WTC11 (cell line): Measurements from ENCODE around the gene MYPOP. TPM values are rescaled to one million over a fixed set of nuclear protein-coding genes. Genes with fewer than 3 reads are reported as not detected.
A peak's percentile ranks its signal among the peaks of the same experiment; 100 is the strongest.

Experiments
- ATAC-seq: fragments of 200-7000 bp; cut with Tn5 transposase; 2 replicates; pipeline ENCODE4 v1.10.0; 2021; ENCODE audit warnings: mild to moderate bottlenecking, moderate library complexity
- CTCF ChIA-PET: fragments of 300-600 bp; sonication (Branson Sonifier 250); formaldehyde crosslinking; loops from one replicate; lab custom pipeline; 2021; ENCODE audit warnings: antibody characterized with exemption; lab: Charles Lee
- POLR2A ChIA-PET: fragments of 350-600 bp; sonication (Branson Sonifier 250); formaldehyde crosslinking; loops from one replicate; lab custom pipeline; 2021; ENCODE audit warnings: antibody characterized with exemption; lab: Charles Lee
- DNase-seq: peaks from one replicate; pipeline ENCODE4 v3.0.0; 2021; ENCODE audit warnings: low spot score
- H3K27ac Mint-ChIP-seq: 2 replicates; pipeline ENCODE4 v1.8.0; 2021; ENCODE audit warnings: mixed read lengths
- H3K27me3 Mint-ChIP-seq: 2 replicates; pipeline ENCODE4 v1.8.0; 2021; ENCODE audit warnings: low read depth, mild to moderate bottlenecking, moderate library complexity, mixed read lengths
- H3K36me3 Mint-ChIP-seq: 2 replicates; pipeline ENCODE4 v1.8.0; 2021; ENCODE audit warnings: mixed read lengths
- H3K4me1 Mint-ChIP-seq: 2 replicates; pipeline ENCODE4 v1.8.0; 2022; ENCODE audit warnings: mixed read lengths
- H3K4me3 Mint-ChIP-seq: 2 replicates; pipeline ENCODE4 v1.8.0; 2021; ENCODE audit warnings: mild to moderate bottlenecking, moderate library complexity, mixed read lengths
- H3K9me3 Mint-ChIP-seq: 2 replicates; pipeline ENCODE4 v1.8.0; 2021; ENCODE audit warnings: mixed read lengths
- ATF1 ChIP-seq: sonication (generic); formaldehyde crosslinking; IDR thresholded peaks from 2 replicates; pipeline ENCODE4 v1.8.1; 2023; ENCODE audit warnings: mild to moderate bottlenecking, moderate library complexity, missing genetic modification reagents
- FOXK1 ChIP-seq: sonication (generic); formaldehyde crosslinking; IDR thresholded peaks from 2 replicates; pipeline ENCODE4 v1.8.0; 2022; ENCODE audit warnings: mild to moderate bottlenecking, moderate library complexity, missing genetic modification reagents
- GRHL2 ChIP-seq: fragments of 250-450 bp; sonication (Bioruptor Pico); IDR thresholded peaks from 2 replicates; pipeline ENCODE4 v1.8.0; 2022; ENCODE audit warnings: mild to moderate bottlenecking, moderate library complexity; ENCODE audit not compliant: insufficient replicate concordance, severe bottlenecking
- IRF2 ChIP-seq: sonication (generic); formaldehyde crosslinking; IDR thresholded peaks from 2 replicates; pipeline ENCODE4 v1.8.0; 2022; ENCODE audit warnings: low read depth, missing genetic modification reagents, borderline replicate concordance
- NR1H2 ChIP-seq: sonication (generic); formaldehyde crosslinking; IDR thresholded peaks from 2 replicates; pipeline ENCODE4 v1.9.0; 2021; ENCODE audit warnings: mild to moderate bottlenecking, moderate library complexity, missing genetic modification reagents
- SMAD3 ChIP-seq: sonication (generic); formaldehyde crosslinking; IDR thresholded peaks from 2 replicates; pipeline ENCODE4 v1.8.0; 2022; ENCODE audit warnings: missing genetic modification reagents, mild to moderate bottlenecking, borderline replicate concordance
- SMAD4 ChIP-seq: sonication (generic); formaldehyde crosslinking; IDR thresholded peaks from 2 replicates; pipeline ENCODE4 v1.8.0; 2022; ENCODE audit warnings: mild to moderate bottlenecking, missing genetic modification reagents
- TCF7 ChIP-seq: sonication (generic); formaldehyde crosslinking; IDR thresholded peaks from 2 replicates; pipeline ENCODE4 v1.8.0; 2022; ENCODE audit warnings: mild to moderate bottlenecking, low read depth, missing genetic modification reagents, moderate library complexity
- ZNF317 ChIP-seq: sonication (generic); formaldehyde crosslinking; IDR thresholded peaks from 2 replicates; pipeline ENCODE4 v1.8.1; 2023; ENCODE audit warnings: low read depth, mild to moderate bottlenecking, moderate library complexity, missing genetic modification reagents, borderline replicate concordance
- ZNF416 ChIP-seq: fragments of 250-450 bp; sonication (Bioruptor Pico); IDR thresholded peaks from 2 replicates; pipeline ENCODE4 v1.9.0; 2021; ENCODE audit warnings: mild to moderate bottlenecking, inconsistent platforms
- ZNF671 ChIP-seq: fragments of 250-450 bp; sonication (Bioruptor Pico); IDR thresholded peaks from 2 replicates; pipeline ENCODE4 v1.8.0; 2021; ENCODE audit warnings: mild to moderate bottlenecking
- total RNA-seq: library from RNA; stranded (reverse); gene quantifications from 3 replicates; pipeline ENCODE4 v1.2.3, GENCODE V29; 2021
- TF ChIP-seq, protein P1 (sequence below): sonication (generic); formaldehyde crosslinking; IDR thresholded peaks from 2 replicates; pipeline ENCODE4 v1.8.1; 2023; ENCODE audit warnings: mild to moderate bottlenecking, missing genetic modification reagents
- TF ChIP-seq, protein P2 (sequence below): sonication (generic); formaldehyde crosslinking; IDR thresholded peaks from 2 replicates; pipeline ENCODE4 v1.8.1; 2023; ENCODE audit warnings: mild to moderate bottlenecking, moderate library complexity, missing genetic modification reagents
- TF ChIP-seq, protein P3 (sequence below): fragments of 250-450 bp; sonication (Bioruptor Pico); IDR thresholded peaks from 2 replicates; pipeline ENCODE4 v1.9.0; 2021; ENCODE audit warnings: mild to moderate bottlenecking, borderline replicate concordance
- TF ChIP-seq, protein P4 (sequence below): fragments of 250-450 bp; sonication (Bioruptor Pico); IDR thresholded peaks from 2 replicates; pipeline ENCODE4 v1.9.0; 2021; ENCODE audit warnings: mild to moderate bottlenecking
- TF ChIP-seq, protein P5 (sequence below): sonication (generic); formaldehyde crosslinking; IDR thresholded peaks from 2 replicates; pipeline ENCODE4 v1.8.0; 2022; ENCODE audit warnings: mild to moderate bottlenecking, missing genetic modification reagents
- TF ChIP-seq, protein P6 (sequence below): fragments of 200-600 bp; IDR thresholded peaks from 2 replicates; pipeline ENCODE4 v1.8.0; 2022; ENCODE audit warnings: antibody characterized with exemption
- TF ChIP-seq, protein P7 (sequence below): fragments of 250-450 bp; sonication (Bioruptor Pico); IDR thresholded peaks from 2 replicates; pipeline ENCODE4 v1.9.0; 2021; ENCODE audit warnings: moderate library complexity, mild to moderate bottlenecking, inconsistent platforms, borderline replicate concordance

Gene MYPOP
- total RNA-seq, 1 experiment from 2014 or later = 13.6 TPM

DNA sequence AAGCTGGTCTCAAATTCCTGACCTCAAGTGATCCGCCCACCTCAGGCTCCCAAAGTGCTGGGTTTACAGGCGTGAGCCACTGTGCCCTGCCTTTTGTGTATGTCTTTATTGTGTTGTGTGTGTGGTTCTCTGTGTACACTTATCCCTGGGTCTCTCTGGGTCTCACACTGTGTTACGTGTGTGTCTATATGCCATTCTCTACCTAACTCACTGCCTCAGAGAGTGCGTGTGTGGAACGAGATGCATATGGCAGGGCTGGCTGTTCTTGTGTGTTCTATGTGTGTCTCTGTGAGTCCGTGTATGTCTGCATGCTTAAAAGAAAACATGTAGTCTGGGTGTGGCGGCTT is 27.8 kb downstream of the MYPOP start (continued):
- TF ChIP-seq, protein P1, sequence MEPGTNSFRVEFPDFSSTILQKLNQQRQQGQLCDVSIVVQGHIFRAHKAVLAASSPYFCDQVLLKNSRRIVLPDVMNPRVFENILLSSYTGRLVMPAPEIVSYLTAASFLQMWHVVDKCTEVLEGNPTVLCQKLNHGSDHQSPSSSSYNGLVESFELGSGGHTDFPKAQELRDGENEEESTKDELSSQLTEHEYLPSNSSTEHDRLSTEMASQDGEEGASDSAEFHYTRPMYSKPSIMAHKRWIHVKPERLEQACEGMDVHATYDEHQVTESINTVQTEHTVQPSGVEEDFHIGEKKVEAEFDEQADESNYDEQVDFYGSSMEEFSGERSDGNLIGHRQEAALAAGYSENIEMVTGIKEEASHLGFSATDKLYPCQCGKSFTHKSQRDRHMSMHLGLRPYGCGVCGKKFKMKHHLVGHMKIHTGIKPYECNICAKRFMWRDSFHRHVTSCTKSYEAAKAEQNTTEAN = no peak
- TF ChIP-seq, protein P2, sequence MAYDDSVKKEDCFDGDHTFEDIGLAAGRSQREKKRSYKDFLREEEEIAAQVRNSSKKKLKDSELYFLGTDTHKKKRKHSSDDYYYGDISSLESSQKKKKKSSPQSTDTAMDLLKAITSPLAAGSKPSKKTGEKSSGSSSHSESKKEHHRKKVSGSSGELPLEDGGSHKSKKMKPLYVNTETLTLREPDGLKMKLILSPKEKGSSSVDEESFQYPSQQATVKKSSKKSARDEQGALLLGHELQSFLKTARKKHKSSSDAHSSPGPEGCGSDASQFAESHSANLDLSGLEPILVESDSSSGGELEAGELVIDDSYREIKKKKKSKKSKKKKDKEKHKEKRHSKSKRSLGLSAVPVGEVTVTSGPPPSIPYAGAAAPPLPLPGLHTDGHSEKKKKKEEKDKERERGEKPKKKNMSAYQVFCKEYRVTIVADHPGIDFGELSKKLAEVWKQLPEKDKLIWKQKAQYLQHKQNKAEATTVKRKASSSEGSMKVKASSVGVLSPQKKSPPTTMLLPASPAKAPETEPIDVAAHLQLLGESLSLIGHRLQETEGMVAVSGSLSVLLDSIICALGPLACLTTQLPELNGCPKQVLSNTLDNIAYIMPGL (CRISPR knock-in tag) = no peak
- TF ChIP-seq ZNF317 = no peak
- TF ChIP-seq, all 79 proteins: peak for 0

DNA sequence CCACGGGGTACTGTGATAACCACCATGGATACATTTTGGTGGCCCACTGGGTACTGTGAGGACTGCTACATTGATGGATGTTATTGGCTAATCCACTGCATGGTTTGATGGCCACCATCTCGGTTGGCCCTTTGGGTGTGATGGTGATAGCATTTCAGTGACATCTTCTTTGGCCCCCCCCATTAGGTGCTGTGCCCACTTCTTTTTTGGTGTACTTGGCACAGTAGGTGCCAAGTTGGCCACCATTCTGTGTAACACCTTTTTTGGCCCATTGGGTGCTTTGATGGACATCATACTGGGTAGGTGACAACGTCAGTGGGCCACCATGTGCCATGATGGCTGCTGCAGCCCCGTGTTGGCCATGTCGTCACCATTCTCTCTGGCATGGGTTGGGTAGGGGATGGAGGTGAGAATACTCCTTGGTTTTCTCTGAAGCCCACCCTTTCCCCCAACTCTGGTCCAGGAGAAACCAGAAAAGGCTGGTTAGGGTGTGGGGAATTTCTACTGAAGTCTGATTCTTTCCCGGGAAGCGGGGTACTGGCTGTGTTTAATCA is 29.1 kb downstream of the MYPOP start:
- H3K27me3 Mint-ChIP-seq = no peaks in the 10 kb centered on the region
- POLR2A ChIA-PET = no interaction called here
- H3K27ac Mint-ChIP-seq = peak overlapping the region; percentile 64; the same call in 1 of the 2 replicates
- peaks cover 9% of the 10 kb centered on the region for H3K36me3 Mint-ChIP-seq
- no peaks in the 10 kb centered on the region for H3K9me3 Mint-ChIP-seq
- peaks cover 31% of the 10 kb centered on the region for H3K4me1 Mint-ChIP-seq
- no peak for ATAC-seq
- TF ChIP-seq GRHL2 (CRISPR knock-in tag) = no peak
- TF ChIP-seq ATF1 (CRISPR knock-in tag) = no peak
- CTCF ChIA-PET = interaction anchor here (0.8 to 2.2 kb wide), 2 partner anchors 10 to 56 kb away, joined by 4 to 7 read pairs; partner anchors contain the start of genes FOXA3 and SYMPK
- no peak for DNase-seq
- H3K4me3 Mint-ChIP-seq = no peak overlapping the region

DNA sequence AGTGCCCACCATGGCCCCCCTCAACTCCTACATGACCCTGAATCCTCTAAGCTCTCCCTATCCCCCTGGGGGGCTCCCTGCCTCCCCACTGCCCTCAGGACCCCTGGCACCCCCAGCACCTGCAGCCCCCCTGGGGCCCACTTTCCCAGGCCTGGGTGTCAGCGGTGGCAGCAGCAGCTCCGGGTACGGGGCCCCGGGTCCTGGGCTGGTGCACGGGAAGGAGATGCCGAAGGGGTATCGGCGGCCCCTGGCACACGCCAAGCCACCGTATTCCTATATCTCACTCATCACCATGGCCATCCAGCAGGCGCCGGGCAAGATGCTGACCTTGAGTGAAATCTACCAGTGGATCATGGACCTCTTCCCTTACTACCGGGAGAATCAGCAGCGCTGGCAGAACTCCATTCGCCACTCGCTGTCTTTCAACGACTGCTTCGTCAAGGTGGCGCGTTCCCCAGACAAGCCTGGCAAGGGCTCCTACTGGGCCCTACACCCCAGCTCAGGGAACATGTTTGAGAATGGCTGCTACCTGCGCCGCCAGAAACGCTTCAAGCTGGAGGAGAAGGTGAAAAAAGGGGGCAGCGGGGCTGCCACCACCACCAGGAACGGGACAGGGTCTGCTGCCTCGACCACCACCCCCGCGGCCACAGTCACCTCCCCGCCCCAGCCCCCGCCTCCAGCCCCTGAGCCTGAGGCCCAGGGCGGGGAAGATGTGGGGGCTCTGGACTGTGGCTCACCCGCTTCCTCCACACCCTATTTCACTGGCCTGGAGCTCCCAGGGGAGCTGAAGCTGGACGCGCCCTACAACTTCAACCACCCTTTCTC is 30.1 kb downstream of the MYPOP start:
- ATAC-seq (no peak), DNase-seq (no peak)
- H3K9me3 Mint-ChIP-seq = no peaks in the 10 kb centered on the region
- no peak overlapping the region for H3K27ac Mint-ChIP-seq
- no peak for TF ChIP-seq SMAD3 (CRISPR knock-in tag)
- TF ChIP-seq, protein P3, sequence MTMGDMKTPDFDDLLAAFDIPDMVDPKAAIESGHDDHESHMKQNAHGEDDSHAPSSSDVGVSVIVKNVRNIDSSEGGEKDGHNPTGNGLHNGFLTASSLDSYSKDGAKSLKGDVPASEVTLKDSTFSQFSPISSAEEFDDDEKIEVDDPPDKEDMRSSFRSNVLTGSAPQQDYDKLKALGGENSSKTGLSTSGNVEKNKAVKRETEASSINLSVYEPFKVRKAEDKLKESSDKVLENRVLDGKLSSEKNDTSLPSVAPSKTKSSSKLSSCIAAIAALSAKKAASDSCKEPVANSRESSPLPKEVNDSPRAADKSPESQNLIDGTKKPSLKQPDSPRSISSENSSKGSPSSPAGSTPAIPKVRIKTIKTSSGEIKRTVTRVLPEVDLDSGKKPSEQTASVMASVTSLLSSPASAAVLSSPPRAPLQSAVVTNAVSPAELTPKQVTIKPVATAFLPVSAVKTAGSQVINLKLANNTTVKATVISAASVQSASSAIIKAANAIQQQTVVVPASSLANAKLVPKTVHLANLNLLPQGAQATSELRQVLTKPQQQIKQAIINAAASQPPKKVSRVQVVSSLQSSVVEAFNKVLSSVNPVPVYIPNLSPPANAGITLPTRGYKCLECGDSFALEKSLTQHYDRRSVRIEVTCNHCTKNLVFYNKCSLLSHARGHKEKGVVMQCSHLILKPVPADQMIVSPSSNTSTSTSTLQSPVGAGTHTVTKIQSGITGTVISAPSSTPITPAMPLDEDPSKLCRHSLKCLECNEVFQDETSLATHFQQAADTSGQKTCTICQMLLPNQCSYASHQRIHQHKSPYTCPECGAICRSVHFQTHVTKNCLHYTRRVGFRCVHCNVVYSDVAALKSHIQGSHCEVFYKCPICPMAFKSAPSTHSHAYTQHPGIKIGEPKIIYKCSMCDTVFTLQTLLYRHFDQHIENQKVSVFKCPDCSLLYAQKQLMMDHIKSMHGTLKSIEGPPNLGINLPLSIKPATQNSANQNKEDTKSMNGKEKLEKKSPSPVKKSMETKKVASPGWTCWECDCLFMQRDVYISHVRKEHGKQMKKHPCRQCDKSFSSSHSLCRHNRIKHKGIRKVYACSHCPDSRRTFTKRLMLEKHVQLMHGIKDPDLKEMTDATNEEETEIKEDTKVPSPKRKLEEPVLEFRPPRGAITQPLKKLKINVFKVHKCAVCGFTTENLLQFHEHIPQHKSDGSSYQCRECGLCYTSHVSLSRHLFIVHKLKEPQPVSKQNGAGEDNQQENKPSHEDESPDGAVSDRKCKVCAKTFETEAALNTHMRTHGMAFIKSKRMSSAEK (CRISPR knock-in tag) = no peak
- TF ChIP-seq IRF2 (CRISPR knock-in tag) = no peak
- TF ChIP-seq ZNF416 (CRISPR knock-in tag) = no peak
- no peak for TF ChIP-seq SMAD4
- TF ChIP-seq ZNF671 (CRISPR knock-in tag) = no peak
- TF ChIP-seq, protein P4, sequence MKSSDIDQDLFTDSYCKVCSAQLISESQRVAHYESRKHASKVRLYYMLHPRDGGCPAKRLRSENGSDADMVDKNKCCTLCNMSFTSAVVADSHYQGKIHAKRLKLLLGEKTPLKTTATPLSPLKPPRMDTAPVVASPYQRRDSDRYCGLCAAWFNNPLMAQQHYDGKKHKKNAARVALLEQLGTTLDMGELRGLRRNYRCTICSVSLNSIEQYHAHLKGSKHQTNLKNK (CRISPR knock-in tag) = no peak
- TF ChIP-seq, protein P5, sequence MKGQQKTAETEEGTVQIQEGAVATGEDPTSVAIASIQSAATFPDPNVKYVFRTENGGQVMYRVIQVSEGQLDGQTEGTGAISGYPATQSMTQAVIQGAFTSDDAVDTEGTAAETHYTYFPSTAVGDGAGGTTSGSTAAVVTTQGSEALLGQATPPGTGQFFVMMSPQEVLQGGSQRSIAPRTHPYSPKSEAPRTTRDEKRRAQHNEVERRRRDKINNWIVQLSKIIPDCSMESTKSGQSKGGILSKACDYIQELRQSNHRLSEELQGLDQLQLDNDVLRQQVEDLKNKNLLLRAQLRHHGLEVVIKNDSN = no peak
- TF ChIP-seq, protein P6, sequence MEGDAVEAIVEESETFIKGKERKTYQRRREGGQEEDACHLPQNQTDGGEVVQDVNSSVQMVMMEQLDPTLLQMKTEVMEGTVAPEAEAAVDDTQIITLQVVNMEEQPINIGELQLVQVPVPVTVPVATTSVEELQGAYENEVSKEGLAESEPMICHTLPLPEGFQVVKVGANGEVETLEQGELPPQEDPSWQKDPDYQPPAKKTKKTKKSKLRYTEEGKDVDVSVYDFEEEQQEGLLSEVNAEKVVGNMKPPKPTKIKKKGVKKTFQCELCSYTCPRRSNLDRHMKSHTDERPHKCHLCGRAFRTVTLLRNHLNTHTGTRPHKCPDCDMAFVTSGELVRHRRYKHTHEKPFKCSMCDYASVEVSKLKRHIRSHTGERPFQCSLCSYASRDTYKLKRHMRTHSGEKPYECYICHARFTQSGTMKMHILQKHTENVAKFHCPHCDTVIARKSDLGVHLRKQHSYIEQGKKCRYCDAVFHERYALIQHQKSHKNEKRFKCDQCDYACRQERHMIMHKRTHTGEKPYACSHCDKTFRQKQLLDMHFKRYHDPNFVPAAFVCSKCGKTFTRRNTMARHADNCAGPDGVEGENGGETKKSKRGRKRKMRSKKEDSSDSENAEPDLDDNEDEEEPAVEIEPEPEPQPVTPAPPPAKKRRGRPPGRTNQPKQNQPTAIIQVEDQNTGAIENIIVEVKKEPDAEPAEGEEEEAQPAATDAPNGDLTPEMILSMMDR = no peak
- no peak for TF ChIP-seq NR1H2 (CRISPR knock-in tag)
- TF ChIP-seq, protein P7, sequence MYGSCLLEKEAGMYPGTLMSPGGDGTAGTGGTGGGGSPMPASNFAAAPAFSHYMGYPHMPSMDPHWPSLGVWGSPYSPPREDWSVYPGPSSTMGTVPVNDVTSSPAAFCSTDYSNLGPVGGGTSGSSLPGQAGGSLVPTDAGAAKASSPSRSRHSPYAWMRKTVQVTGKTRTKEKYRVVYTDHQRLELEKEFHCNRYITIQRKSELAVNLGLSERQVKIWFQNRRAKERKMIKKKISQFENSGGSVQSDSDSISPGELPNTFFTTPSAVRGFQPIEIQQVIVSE = no peak
- TF ChIP-seq FOXK1 (CRISPR knock-in tag) = no peak
- no peak for TF ChIP-seq TCF7
- POLR2A ChIA-PET = no interaction called here
- H3K27me3 Mint-ChIP-seq = no peaks in the 10 kb centered on the region
- CTCF ChIA-PET = interaction anchor here (0.8 to 2.2 kb wide), 2 partner anchors 9 to 55 kb away, joined by 4 to 7 read pairs; partner anchors contain the start of genes FOXA3 and SYMPK
- H3K4me1 Mint-ChIP-seq = peaks cover 34% of the 10 kb centered on the region
- H3K36me3 Mint-ChIP-seq = peaks cover 9% of the 10 kb centered on the region
- no peak overlapping the region for H3K4me3 Mint-ChIP-seq
